ENCODE results near the gene GADD45A.

DNA sequence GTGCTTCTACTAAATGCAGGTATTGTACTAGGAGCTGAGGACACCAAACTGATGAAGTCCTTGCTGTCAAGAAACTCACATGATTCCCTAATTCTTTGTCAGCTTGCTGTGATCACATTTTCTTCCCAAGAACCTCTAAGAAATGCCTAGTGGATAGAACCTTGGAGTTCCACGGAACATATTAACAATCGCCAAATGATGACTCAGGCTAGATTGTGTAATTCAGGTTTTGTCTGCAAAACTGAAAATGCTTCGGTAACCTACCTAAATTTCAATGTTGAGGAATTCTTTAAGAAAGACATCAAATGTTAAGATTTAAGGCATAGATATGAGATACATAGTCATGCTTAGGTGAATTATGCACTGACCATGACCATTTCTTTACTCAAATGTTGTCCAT, 1.7 kb upstream of the GADD45A start:
- TF ChIP-seq CTCF (IDR thresholded peaks at IDR 0.05 in 4 of 5, conservative IDR thresholded peaks at IDR 0.05 in 1 of 5): no peak
- TF ChIP-seq POLR2A (IDR thresholded peaks at IDR 0.05): no peak
